ENCODE data around the gene NR3C2. TPM values are rescaled to one million over a fixed set of nuclear protein-coding genes. Genes with fewer than 3 reads are reported as not detected.
"Not testable (repeated sequence)": the region's sequence is repeated elsewhere in the genome, so short reads cannot be mapped to it uniquely, and the experiment has no call there.

Gene NR3C2
- total RNA-seq, 1 donor from 2014 or later = 4.3 TPM

- peak; percentile 71 for DNase-seq (ENCODE audit: low spot score)
These were observed 329.8 kb downstream of the NR3C2 start for GRCh38 chr4:148112231-148112982.

- DNase-seq (ENCODE audit: low spot score) = no peak
These were observed 332.0 kb downstream of the NR3C2 start for GRCh38 chr4:148110169-148110568.

GRCh38 chr4:148109216-148109615 lies 333.0 kb downstream of the NR3C2 start:
- DNase-seq (ENCODE audit: low spot score) = no peak

DNA sequence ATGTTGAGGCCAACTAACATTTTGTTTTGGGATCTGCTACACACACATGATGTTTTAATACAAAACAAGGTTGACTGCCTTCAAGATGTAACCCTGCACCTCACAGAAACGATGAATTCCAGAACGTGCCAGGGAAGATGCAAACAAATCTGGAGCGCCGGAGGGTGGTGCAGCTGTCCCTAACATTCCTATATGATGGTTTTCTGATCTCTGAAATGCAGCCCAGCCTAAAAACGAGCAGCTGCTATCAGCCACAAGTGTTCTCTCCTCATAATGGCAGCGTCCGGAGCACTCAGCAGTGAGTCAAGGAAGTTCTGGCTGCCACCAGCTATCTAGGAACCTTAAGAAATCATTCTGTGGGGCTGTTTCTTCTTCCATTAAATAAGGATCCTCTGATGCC lies 333.4 kb downstream of the NR3C2 start:
- no peak for DNase-seq (ENCODE audit: low spot score)

- DNase-seq (ENCODE audit: low spot score) = peak; percentile 26
These were observed 338.4 kb downstream of the NR3C2 start for GRCh38 chr4:148103597-148104355.

DNA sequence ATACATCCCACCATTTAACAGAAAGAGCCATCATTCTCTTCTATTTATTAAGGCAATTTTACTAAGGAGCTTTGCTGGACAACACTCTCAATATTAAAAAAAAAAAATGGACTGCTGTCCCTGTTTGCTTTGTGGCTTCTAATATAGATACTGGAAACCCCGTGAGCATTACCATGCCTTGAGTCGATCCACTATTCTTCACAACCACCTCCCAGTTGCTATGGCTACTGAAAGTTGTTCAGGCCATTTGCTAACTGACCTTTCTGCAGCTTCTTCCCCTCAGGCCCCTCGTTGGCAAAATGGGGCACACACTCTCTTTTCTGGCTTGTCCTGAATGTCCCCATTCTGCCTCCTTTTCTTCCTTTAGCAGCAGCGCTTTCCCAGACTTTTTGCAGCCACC lies 340.4 kb downstream of the NR3C2 start:
- no peak for DNase-seq (ENCODE audit: low spot score)

- no peak for DNase-seq (ENCODE audit: low spot score)
These were observed 341.0 kb downstream of the NR3C2 start for GRCh38 chr4:148101235-148101634.

DNA sequence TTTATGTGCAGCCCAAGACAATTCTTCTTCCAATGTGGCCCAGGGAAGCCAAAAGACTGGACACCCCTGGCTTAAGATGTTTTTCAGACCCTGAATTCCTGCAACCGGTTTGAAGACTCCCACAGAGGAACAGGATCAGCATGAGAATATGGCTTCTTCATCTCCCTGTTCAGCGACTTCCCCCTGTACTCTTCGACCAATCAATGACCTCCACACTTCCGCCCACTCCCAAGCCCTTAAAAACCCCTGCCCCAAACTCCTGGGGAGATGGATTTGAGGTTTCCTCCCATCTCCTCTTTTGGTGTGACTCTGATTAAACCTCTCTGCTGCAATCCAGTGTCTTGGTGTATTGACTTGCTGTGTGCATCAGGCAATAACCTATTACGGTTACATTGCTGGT lies 344.4 kb downstream of the NR3C2 start:
- no peak for DNase-seq (ENCODE audit: low spot score)

GRCh38 chr4:148095346-148095923 lies 346.8 kb downstream of the NR3C2 start:
- no peak for DNase-seq (ENCODE audit: low spot score)

DNA sequence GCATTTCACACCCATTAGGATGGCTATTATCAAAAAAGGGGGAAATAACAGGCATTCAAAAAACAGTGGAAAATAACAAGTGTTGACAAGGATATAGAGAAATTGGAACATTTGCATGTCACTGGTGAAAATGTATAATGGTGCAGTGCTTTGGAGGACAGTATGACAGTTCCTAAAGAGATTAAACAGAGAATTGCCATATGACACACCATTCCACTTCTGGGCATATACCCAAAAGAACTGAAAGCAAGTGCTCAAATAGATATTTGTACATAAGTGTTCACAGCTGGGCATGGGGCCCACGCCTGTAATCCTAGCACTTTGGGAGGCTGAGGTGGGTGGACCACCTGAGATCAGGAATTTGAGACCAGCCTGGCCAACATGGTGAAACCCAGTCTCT lies 348.1 kb downstream of the NR3C2 start:
- no peak for DNase-seq (ENCODE audit: low spot score)

DNA sequence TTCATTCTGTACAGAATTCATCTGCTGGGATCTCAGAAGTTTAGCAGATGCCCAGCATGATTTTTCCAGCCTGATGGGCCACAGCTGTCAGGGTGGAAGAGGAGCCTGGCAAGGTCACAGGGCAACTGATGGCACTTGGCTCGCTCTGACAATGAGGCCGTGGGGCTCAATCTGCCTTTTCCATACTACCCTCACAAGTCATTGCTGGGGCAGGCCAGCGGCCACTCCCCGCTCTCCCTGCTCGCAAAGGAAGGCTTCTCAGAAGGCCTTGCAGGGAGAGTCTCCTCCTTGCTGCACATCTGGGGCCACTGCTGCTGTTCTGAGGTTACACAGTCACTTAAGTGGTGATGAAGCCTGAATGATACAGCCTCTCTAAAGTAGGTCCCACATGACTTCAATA lies 349.1 kb downstream of the NR3C2 start:
- DNase-seq (ENCODE audit: low spot score) = no peak

GRCh38 chr4:148092316-148093014 lies 349.7 kb downstream of the NR3C2 start:
- DNase-seq (ENCODE audit: low spot score) = no peak

DNA sequence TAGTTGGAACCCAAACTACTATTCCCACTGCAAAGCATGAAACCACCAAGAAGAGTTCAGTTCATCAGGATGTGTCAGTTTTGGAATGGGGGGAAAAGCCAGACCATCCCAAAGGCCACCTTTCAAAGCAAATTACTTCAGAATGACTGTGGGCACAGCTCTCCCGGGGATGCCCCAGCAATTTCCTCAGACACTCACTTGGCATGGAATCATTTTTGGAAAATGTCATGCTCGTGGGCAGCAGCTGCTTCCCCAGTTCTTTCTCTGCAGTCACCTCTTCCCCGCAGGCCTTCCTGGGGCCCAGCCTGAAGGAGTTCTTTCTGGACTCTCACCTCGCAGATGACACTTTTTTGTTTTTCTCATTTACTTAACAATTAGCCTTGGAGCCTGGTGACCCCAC lies 350.3 kb downstream of the NR3C2 start:
- DNase-seq (ENCODE audit: low spot score) = no peak

GRCh38 chr4:148090503-148091476 lies 351.4 kb downstream of the NR3C2 start:
- no peak for DNase-seq (ENCODE audit: low spot score)

DNA sequence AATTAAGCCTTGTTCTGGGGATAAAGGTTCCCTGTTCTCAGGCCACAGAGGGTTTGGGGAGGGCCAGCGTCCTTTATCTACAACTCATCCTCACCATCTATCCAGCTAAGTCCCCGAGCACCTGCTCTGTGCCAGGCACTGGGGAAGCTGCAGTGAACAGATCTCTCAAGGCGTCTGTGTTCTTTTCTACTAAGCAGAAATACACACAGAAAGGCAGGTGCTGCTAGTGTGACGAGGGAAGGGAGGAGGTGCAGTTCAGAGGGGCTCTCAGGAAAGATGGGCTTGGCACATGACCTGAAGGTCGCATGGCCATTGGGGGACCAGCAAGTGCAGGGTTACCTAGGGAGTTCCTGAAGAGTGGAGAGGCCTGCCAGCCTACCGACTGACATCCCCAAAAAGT lies 352.2 kb downstream of the NR3C2 start:
- DNase-seq (ENCODE audit: low spot score) = no peak

- DNase-seq (ENCODE audit: low spot score) = no peak
These were observed 352.6 kb downstream of the NR3C2 start for GRCh38 chr4:148089624-148090023.

- DNase-seq (ENCODE audit: low spot score) = not testable (repeated sequence)
These were observed 359.1 kb downstream of the NR3C2 start for GRCh38 chr4:148083073-148083472.

DNA sequence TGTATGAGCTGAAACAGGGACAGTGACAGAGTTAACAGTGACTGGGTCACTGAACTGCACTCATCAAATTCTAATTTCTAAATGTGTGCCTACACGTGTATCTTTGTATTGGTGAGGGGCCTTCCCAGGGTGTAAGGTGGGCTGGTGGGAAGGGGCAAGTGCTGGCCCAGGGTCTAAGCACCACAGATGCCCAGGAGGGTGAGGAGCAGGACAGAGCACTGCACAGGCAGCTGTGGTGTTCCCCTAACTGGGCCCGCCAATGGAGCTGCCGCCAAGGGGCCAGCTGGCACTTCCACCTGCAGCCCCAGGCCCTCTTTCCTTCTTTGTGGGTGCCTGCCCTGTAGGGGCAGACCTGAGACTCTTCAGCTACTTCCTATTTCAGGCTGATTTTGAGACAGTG lies 360.5 kb downstream of the NR3C2 start:
- no peak for DNase-seq (ENCODE audit: low spot score)

GRCh38 chr4:148081267-148081666 lies 360.9 kb downstream of the NR3C2 start:
- DNase-seq (ENCODE audit: low spot score) = no peak

GRCh38 chr4:148079961-148080360 lies 362.3 kb downstream of the NR3C2 start:
- DNase-seq (ENCODE audit: low spot score) = no peak

GRCh38 chr4:148078061-148078460 lies 364.2 kb downstream of the NR3C2 start:
- DNase-seq (ENCODE audit: low spot score) = no peak

Measured in umbilical cord (tissue), 2 donors.